Measurements from ENCODE around the gene GAPDH. TPM values are rescaled to one million over a fixed set of nuclear protein-coding genes. Genes with fewer than 3 reads are reported as not detected.
A peak's percentile ranks its signal among the peaks of the same experiment; 100 is the strongest.

GAPDH gene
- total and polyA plus RNA-seq, 2 donors (not counting 1 experiment from before 2014, with no cell fraction given): 499 to 951 TPM

Small RNA genes within 50 kb of the gene (small RNA-seq; reads per million reads assigned to genes)
- gene SCARNA11 (ENCODE audit: insufficient read length, low read depth, low replicate concordance): 102 reads per million, percentile 95 among the genes with 10 or more reads in this experiment

Other genes starting within 250 kb of the GAPDH start
- gene PLEKHG6, start 223.8 kb upstream of the GAPDH start, total RNA-seq: not detected in 2 replicates
- gene PLEKHG6, start 223.8 kb upstream of the GAPDH start, polyA plus RNA-seq: not detected in 2 replicates
- 0.59 and 0.75 TPM in 2 replicates for gene TNFRSF1A, start 192.4 kb upstream of the GAPDH start, total RNA-seq
- gene TNFRSF1A, start 192.4 kb upstream of the GAPDH start, polyA plus RNA-seq: 1.2 and 1.6 TPM in 2 replicates
- 0.20 TPM in 1 of 2 replicates, not detected in the other for gene SCNN1A, start 159.0 kb upstream of the GAPDH start, total RNA-seq
- not detected in 2 replicates for gene SCNN1A, start 159.0 kb upstream of the GAPDH start, polyA plus RNA-seq
- 1.2 TPM in 1 of 2 replicates, not detected in the other for gene LTBR, start 150.4 kb upstream of the GAPDH start, total RNA-seq
- 0.63 and 1.1 TPM in 2 replicates for gene LTBR, start 150.4 kb upstream of the GAPDH start, polyA plus RNA-seq
- 116 TPM in 2 replicates for gene CD27, start 89.6 kb upstream of the GAPDH start, total RNA-seq
- gene CD27, start 89.6 kb upstream of the GAPDH start, polyA plus RNA-seq: 34.0 and 102 TPM in 2 replicates
- 71.2 and 80.5 TPM in 2 replicates for gene TAPBPL, start 82.5 kb upstream of the GAPDH start, total RNA-seq
- 73.3 and 103 TPM in 2 replicates for gene TAPBPL, start 82.5 kb upstream of the GAPDH start, polyA plus RNA-seq
- 98.9 and 108 TPM in 2 replicates for gene VAMP1, start 63.8 kb upstream of the GAPDH start, total RNA-seq
- gene VAMP1, start 63.8 kb upstream of the GAPDH start, polyA plus RNA-seq: 62.4 and 94.6 TPM in 2 replicates
- gene MRPL51, start 41.3 kb upstream of the GAPDH start, total RNA-seq: 72.6 and 75.6 TPM in 2 replicates
- gene MRPL51, start 41.3 kb upstream of the GAPDH start, polyA plus RNA-seq: 18.6 and 19.0 TPM in 2 replicates
- gene NCAPD2, start 40.4 kb upstream of the GAPDH start, total RNA-seq: 41.1 and 42.1 TPM in 2 replicates
- gene NCAPD2, start 40.4 kb upstream of the GAPDH start, polyA plus RNA-seq: 18.4 and 19.9 TPM in 2 replicates
- gene IFFO1, start 21.5 kb downstream of the GAPDH start, total RNA-seq: 56.1 and 57.7 TPM in 2 replicates
- gene IFFO1, start 21.5 kb downstream of the GAPDH start, polyA plus RNA-seq: 67.8 and 79.0 TPM in 2 replicates
- gene NOP2, start 33.8 kb downstream of the GAPDH start, total RNA-seq: 65.4 and 70.4 TPM in 2 replicates
- 73.4 and 134 TPM in 2 replicates for gene NOP2, start 33.8 kb downstream of the GAPDH start, polyA plus RNA-seq
- gene CHD4, start 72.9 kb downstream of the GAPDH start, total RNA-seq: 287 and 327 TPM in 2 replicates
- 101 and 181 TPM in 2 replicates for gene CHD4, start 72.9 kb downstream of the GAPDH start, polyA plus RNA-seq
- 59.6 and 60.4 TPM in 2 replicates for gene LPAR5, start 101.4 kb downstream of the GAPDH start, total RNA-seq
- gene LPAR5, start 101.4 kb downstream of the GAPDH start, polyA plus RNA-seq: 13.6 and 29.0 TPM in 2 replicates
- gene ACRBP, start 112.9 kb downstream of the GAPDH start, total RNA-seq: 11.9 and 12.3 TPM in 2 replicates
- 10.7 and 12.2 TPM in 2 replicates for gene ACRBP, start 112.9 kb downstream of the GAPDH start, polyA plus RNA-seq
- gene ING4, start 128.6 kb downstream of the GAPDH start, total RNA-seq: 81.1 TPM in 2 replicates
- gene ING4, start 128.6 kb downstream of the GAPDH start, polyA plus RNA-seq: 87.7 and 110 TPM in 2 replicates
- 108 and 115 TPM in 2 replicates for gene ZNF384, start 154.9 kb downstream of the GAPDH start, total RNA-seq
- gene ZNF384, start 154.9 kb downstream of the GAPDH start, polyA plus RNA-seq: 64.8 and 83.4 TPM in 2 replicates
- gene PIANP, start 166.3 kb downstream of the GAPDH start, total RNA-seq: 0.51 and 0.54 TPM in 2 replicates
- gene PIANP, start 166.3 kb downstream of the GAPDH start, polyA plus RNA-seq: 0.23 and 0.24 TPM in 2 replicates
- gene COPS7A, start 189.5 kb downstream of the GAPDH start, total RNA-seq: 28.3 and 29.4 TPM in 2 replicates
- 42.3 and 46.0 TPM in 2 replicates for gene COPS7A, start 189.5 kb downstream of the GAPDH start, polyA plus RNA-seq
- 97.2 and 106 TPM in 2 replicates for gene MLF2, start 218.6 kb downstream of the GAPDH start, total RNA-seq
- 190 and 205 TPM in 2 replicates for gene MLF2, start 218.6 kb downstream of the GAPDH start, polyA plus RNA-seq
- gene PTMS, start 231.8 kb downstream of the GAPDH start, total RNA-seq: 2.1 and 3.4 TPM in 2 replicates
- 1.0 and 2.2 TPM in 2 replicates for gene PTMS, start 231.8 kb downstream of the GAPDH start, polyA plus RNA-seq
- gene LAG3, start 238.0 kb downstream of the GAPDH start, total RNA-seq: not detected in 2 replicates
- gene LAG3, start 238.0 kb downstream of the GAPDH start, polyA plus RNA-seq: not detected in 2 replicates

All from B cell (primary cell).